Ovary (tissue), 9 donors: ENCODE results near the gene APP. TPM values are rescaled to one million over a fixed set of nuclear protein-coding genes. Genes with fewer than 3 reads are reported as not detected.

ENCODE experiments used
- DNase-seq, 5 donors: peaks; one replicate each; pipeline ENCODE4 v3.0.0-alpha.2; 2019 to 2020
- H3K27ac ChIP-seq, 2 donors: fragments of 200-600 bp; one replicate each; pipeline versions ENCODE4 v1.5.1 to v1.8.0; 2019 to 2022
- H3K27me3 ChIP-seq: fragments of 200-600 bp; one replicate; pipeline ENCODE4 v1.8.0; 2022
- H3K36me3 ChIP-seq: fragments of 200-600 bp; sonication (generic); one replicate; pipeline ENCODE4 v1.5.1; 2019
- H3K4me1 ChIP-seq: one replicate; pipeline ENCODE4 v1.8.1; 2013; ENCODE audit warnings: mild to moderate bottlenecking, moderate library complexity; ENCODE audit not compliant: insufficient read depth
- H3K4me3 ChIP-seq: fragments of 200-600 bp; sonication (generic); one replicate; pipeline ENCODE4 v1.5.1; 2017
- H3K9me3 ChIP-seq, 2 donors: fragments of 200-600 bp in 1 of 2; sonication (generic) in 1 of 2; one replicate each; pipeline versions ENCODE4 v1.5.1 to v1.8.1; 2013 to 2019; ENCODE audit warnings: mild to moderate bottlenecking in 1 of 2, moderate library complexity in 1 of 2
- CTCF ChIP-seq, 3 donors: fragments of 450-650 bp in 2 of 3; fragments of 200-600 bp in 1 of 3; IDR thresholded peaks; one replicate each; pipeline versions ENCODE4 v1.5.1 to v1.8.0; 2016 to 2022; ENCODE audit warnings: antibody characterized with exemption in 3 of 3, mild to moderate bottlenecking in 1 of 3
- EP300 ChIP-seq: sonication (generic); formaldehyde crosslinking; IDR thresholded peaks from one replicate; pipeline ENCODE4 v1.6.1; 2017; ENCODE audit warnings: antibody characterized with exemption
- POLR2A ChIP-seq: fragments of 450-650 bp; IDR thresholded peaks from one replicate; pipeline ENCODE4 v1.6.1; 2017; ENCODE audit warnings: antibody characterized with exemption, mild to moderate bottlenecking, moderate library complexity
- WGBS, 3 donors: extraction: QIAGEN DNeasy Blood & Tissue Kit in 1 of 3; methylation state at CpG; one replicate each; pipeline versions ENCODE4 v1.1.5 to v1.1.7; 2013 to 2017; 5-methylcytosine and 5-hydroxymethylcytosine counted together
- intact Hi-C, 4 donors: fragments of 100-400 bp; cut with DNase I; formaldehyde crosslinking; loops; one replicate each; pipeline versions ENCODE4 v1.11.0 to v1.15.1; 2022 to 2023
- polyA plus RNA-seq, 2 donors: library from polyadenylated mRNA; stranded (reverse); fragments of 200-250 nt in 1 of 2; fragments of 350-450 nt in 1 of 2; fragmentation: Illumina TruSeq in 1 of 2; extraction: RNeasy Lipid Tissue Mini Kit (QIAGEN cat#74804) in 1 of 2; gene quantifications; one replicate each; pipeline ENCODE4 v1.2.3, GENCODE V29; 2013 to 2014
- total RNA-seq, 7 donors: library from RNA; depleted of rRNA in 2 of 7; stranded (reverse); fragments of >200 nt in 2 of 7; fragmentation: NEBNext Ultra II Directional in 3 of 7; extraction: Animal tissue kit (Norgen Biotek cat#: 25700) in 3 of 7; gene quantifications; one replicate each; pipeline versions ENCODE4 v1.1.0 to v1.2.4, GENCODE V29; 2016 to 2023
- donor health status: DM: no; HTN: no; CAD: no; lungs with moderate emphysema.
- donor health status: DM: no; HTN: no; CAD: no.
- donor health status: Bipolar disorder and iron deficiency.
- donor health status: DM: yes; HTN: yes; CAD: no.
- donor health status: DM: no; HTN: no; CAD: no.
- donor health status: DM: yes; HTN: yes; CAD: no.

The APP gene
- total and polyA plus RNA-seq, 9 donors = 211 to 945 (median 364) TPM

DNA sequence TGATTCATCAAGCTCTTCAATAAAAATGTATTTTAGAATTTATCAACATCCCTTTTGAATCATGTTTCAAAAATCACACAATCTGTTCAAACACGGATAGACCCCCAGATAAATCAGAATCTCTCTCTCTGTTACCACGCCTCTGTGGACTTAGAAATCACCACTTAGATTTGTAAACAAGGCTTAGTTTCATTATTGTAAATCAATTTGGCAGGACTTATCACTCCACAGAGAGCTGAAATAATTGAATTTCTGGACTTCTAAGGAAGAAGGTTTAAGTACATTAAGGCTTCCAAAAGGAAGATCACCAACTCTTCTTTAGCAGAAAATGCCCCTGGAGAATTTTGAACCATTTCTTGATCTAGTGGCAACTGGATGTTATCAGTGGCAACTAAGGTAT is 100.4 kb downstream of the APP start:
- H3K9me3 ChIP-seq = no peaks in the 10 kb centered on the region
- H3K27me3 ChIP-seq = no peaks in the 10 kb centered on the region
- 86 to 91% (median 90%) methylated on average over 2 of the region's 2 CpGs for WGBS, 3 donors
- H3K36me3 ChIP-seq = no peaks in the 10 kb centered on the region
- no peak for DNase-seq
- no peak overlapping the region for H3K4me3 ChIP-seq
- peaks cover 9% of the 10 kb centered on the region for H3K4me1 ChIP-seq
- TF ChIP-seq EP300 = no peak
- TF ChIP-seq POLR2A = no peak
- TF ChIP-seq CTCF (IDR thresholded peaks at IDR 0.05) = no peak
- intact Hi-C loops = no loop called here
- no peak overlapping the region for H3K27ac ChIP-seq

DNA sequence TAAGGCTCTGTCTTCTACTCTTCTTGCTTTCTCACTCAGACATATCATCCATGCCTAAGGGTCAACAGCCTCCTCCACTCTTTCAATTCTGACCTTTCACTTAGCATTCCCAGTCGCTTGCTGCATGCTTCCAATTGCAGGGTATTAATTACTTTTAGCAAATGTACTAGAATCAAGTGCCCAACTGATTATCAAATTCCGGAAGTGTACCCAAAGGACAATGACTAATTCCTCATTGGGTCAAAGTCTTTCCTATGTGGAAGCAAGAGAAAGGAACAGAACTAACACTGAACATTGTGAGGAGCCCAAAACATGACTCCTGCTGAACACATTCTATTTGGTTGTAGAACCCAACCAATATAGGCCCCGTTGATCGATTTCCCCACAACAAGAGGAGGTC is 101.8 kb downstream of the APP start:
- no peak for TF ChIP-seq CTCF (IDR thresholded peaks at IDR 0.05)
- no peak for TF ChIP-seq EP300
- TF ChIP-seq POLR2A = no peak
- WGBS, 3 donors = 81 to 93% (median 91%) methylated on average over 4 of the region's 4 CpGs
- Histone ChIP-seq H3K4me1 (peaks cover 9% of the 10 kb centered on the region), H3K36me3 (no peaks in the 10 kb centered on the region), H3K9me3 (no peaks in the 10 kb centered on the region), H3K27ac (no peak overlapping the region), H3K27me3 (no peaks in the 10 kb centered on the region), H3K4me3 (no peak overlapping the region)
- intact Hi-C loops = no loop called here
- no peak for DNase-seq

DNA sequence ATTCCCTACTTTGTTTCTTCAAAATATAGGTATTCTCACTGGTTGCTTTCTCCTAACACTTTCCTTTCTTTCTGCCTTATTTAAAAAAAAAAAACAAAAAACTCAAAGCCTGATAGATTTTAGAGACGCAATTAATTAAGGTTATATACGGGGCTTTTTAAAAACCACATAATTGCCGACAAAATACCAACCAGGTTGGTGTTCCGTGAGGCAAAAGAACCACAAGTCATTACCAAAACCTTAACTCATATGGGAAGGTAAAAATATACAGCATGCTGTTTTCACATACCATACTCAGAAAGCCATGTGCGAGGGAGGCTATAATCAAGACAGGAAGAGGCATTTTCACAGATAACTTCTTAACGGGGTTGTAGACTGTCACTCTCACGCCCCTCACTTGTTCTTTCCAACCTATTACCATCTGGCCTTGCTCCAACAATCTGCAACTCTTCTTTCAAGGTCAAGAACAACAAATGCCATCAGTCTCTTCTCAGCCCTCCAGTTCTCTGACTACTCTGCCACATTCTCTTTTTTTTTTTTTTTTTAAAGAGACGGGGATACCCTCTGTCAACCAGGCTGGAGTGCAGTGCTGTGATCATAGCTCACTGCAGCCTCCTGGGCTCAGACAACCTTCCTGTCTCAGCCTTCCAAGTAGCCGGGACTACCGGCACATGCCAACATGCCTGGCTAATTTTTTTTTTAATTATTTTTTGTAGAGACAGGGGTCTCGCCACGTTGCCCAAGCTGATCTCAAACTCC is 102.6 kb downstream of the APP start:
- H3K4me3 ChIP-seq = no peak overlapping the region
- intact Hi-C loops = no loop called here
- H3K4me1 ChIP-seq = peaks cover 9% of the 10 kb centered on the region
- no peak for TF ChIP-seq EP300
- no peak for TF ChIP-seq CTCF (IDR thresholded peaks at IDR 0.05)
- no peak for TF ChIP-seq POLR2A
- H3K9me3 ChIP-seq = no peaks in the 10 kb centered on the region
- no peaks in the 10 kb centered on the region for H3K27me3 ChIP-seq
- no peak overlapping the region for H3K27ac ChIP-seq
- WGBS, 3 donors = 55 to 62% (median 58%) methylated on average over 12 of the region's 12 CpGs
- no peak for DNase-seq
- no peaks in the 10 kb centered on the region for H3K36me3 ChIP-seq

- no peaks in the 10 kb centered on the region for H3K36me3 ChIP-seq
- H3K27ac ChIP-seq = no peak overlapping the region
- TF ChIP-seq EP300 = no peak
- no peak for TF ChIP-seq POLR2A
- no peak for TF ChIP-seq CTCF (IDR thresholded peaks at IDR 0.05)
- intact Hi-C loops = no loop called here
- WGBS, 3 donors = 95 to 96% (median 95%) methylated on average over 6 of the region's 6 CpGs
- DNase-seq = no peak
- H3K4me3 ChIP-seq = no peak overlapping the region
- no peaks in the 10 kb centered on the region for H3K27me3 ChIP-seq
- peaks cover 11% of the 10 kb centered on the region for H3K4me1 ChIP-seq
- no peaks in the 10 kb centered on the region for H3K9me3 ChIP-seq
Observed at GRCh38 chr21:26064506-26064905, 106.1 kb downstream of the APP start.
